ENCODE measurements around the gene ATG14. TPM values are rescaled to one million over a fixed set of nuclear protein-coding genes. Genes with fewer than 3 reads are reported as not detected.

Gene ATG14
- total RNA-seq, 2 experiments from 2014 or later: 4.6 to 4.9 TPM

DNA sequence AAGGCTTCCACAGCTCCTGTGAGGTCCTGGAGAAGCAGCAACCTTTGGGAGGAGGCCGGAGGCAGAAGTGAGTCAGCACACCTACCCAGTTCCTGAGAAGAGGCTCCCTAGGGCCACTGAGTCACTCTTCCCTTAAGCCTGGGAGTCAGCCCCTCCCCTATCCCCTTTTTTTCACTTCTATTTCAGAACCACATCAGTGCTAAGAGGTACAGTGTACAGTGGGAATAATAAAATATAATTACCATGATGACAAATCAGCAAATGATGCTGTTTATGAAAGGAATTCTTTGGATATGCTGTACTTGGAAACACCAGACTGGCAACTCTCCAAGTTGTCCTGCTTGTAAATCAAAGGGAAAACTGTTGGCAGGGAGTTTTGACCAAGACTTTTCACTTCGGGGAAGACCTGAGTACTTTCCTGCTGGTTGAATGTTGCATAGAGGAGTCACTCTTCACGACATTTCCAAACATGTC is 36.5 kb upstream of the ATG14 start:
- DNase-seq: no peak
- no peaks in the 10 kb centered on the region for H3K36me3 Mint-ChIP-seq (ENCODE audit: low read depth)
- no peaks in the 10 kb centered on the region for H3K9me3 Mint-ChIP-seq
- H3K4me3 Mint-ChIP-seq: no peak overlapping the region
- H3K27ac Mint-ChIP-seq: no peak overlapping the region
- H3K27me3 Mint-ChIP-seq (ENCODE audit: low read depth): no peaks in the 10 kb centered on the region
- CTCF ChIA-PET: interaction anchor here (0.7 to 1.1 kb wide), 3 partner anchors 16 to 336 kb away, joined by 3 to 5 read pairs (median 3); no protein-coding TSS in a partner anchor
- intact Hi-C loops (cut with micrococcal nuclease): loop anchor here (5.0 kb wide), 2 partner anchors 214 to 1024 kb away; no protein-coding TSS in a partner anchor
- H3K4me1 Mint-ChIP-seq (ENCODE audit: low read depth): peaks cover 13% of the 10 kb centered on the region

DNA sequence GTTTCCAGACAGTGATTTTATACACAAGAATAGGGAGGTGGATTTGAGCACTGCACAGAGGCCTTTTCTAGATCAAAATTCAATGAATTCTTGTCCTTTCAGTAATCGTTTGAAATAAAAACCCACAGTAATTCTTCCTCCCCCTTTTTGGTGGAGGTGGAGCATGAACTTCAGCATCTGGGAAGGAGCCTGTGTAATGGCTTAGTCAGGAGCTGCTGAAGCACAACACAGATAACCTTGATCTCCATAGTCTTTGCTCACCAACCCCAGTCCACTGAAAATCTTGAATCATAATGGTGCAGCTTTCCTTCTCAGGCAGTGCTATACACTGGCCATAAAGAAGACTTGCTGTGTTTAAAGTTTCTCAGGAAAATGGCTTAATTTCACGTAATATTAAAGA is 35.2 kb upstream of the ATG14 start:
- Mint-ChIP-seq H3K27me3 (ENCODE audit: low read depth) (no peaks in the 10 kb centered on the region), H3K27ac (no peak overlapping the region)

DNA sequence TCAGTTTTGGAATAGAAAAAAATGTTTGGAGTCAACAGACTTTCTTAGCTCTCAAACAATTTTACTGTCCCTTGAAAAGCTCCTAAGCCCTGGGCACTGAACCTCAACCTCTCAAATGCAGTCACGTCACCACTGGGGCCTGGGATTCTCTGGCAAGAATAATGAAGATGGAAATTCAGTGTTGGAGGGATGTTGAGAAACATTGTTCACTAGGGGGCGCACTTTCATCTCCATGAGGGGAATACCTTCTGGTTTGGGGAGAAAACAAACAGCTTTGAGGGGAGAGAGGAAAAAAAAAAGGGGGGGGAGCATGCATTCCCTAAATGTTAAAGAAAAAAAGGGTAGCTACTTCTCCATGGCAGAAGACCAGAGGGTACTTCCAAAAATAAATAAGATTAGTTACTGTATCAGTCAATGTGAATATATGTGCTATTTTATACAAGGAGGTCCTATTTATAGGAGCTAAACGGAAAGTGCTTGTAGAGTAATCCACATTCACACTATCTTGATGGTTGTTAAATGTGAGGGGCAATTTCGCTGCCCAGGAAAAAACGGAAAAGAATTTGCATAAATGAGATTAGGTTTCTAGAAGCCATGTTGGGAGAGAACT is 34.6 kb upstream of the ATG14 start:
- H3K4me1 Mint-ChIP-seq (ENCODE audit: low read depth): peaks cover 13% of the 10 kb centered on the region
- H3K4me3 Mint-ChIP-seq: no peak overlapping the region
- H3K9me3 Mint-ChIP-seq: no peaks in the 10 kb centered on the region
- no peak overlapping the region for H3K27ac Mint-ChIP-seq
- no peaks in the 10 kb centered on the region for H3K36me3 Mint-ChIP-seq (ENCODE audit: low read depth)
- intact Hi-C loops (cut with micrococcal nuclease): loop anchor here (1.0 to 5.0 kb wide), 3 partner anchors 216 to 1026 kb away; no protein-coding TSS in a partner anchor
- CTCF ChIA-PET: interaction anchor here (0.6 to 2.5 kb wide), 47 partner anchors 8 to 1028 kb away, joined by 3 to 16 read pairs (median 3); partner anchors contain the start of gene FBXO34
- DNase-seq: peak; percentile 76
- no peaks in the 10 kb centered on the region for H3K27me3 Mint-ChIP-seq (ENCODE audit: low read depth)

More for the DNA sequence above, 35.2 kb upstream of the ATG14 start:
- CTCF ChIA-PET: interaction anchor here (0.5 to 2.5 kb wide), 42 partner anchors 8 to 1027 kb away, joined by 3 to 16 read pairs (median 3); partner anchors contain the start of gene FBXO34
- peaks cover 13% of the 10 kb centered on the region for H3K4me1 Mint-ChIP-seq (ENCODE audit: low read depth)
- H3K36me3 Mint-ChIP-seq (ENCODE audit: low read depth): no peaks in the 10 kb centered on the region
- no peak overlapping the region for H3K4me3 Mint-ChIP-seq
- no peaks in the 10 kb centered on the region for H3K9me3 Mint-ChIP-seq
- intact Hi-C loops (cut with micrococcal nuclease): loop anchor here (1.0 to 5.0 kb wide), 3 partner anchors 215 to 1025 kb away; no protein-coding TSS in a partner anchor
- DNase-seq: no peak

- CTCF ChIA-PET: interaction anchor here (0.7 to 1.9 kb wide), 3 partner anchors 43 to 196 kb away, joined by 3 to 5 read pairs (median 3); no protein-coding TSS in a partner anchor
- Mint-ChIP-seq H3K9me3 (no peaks in the 10 kb centered on the region), H3K27me3 (ENCODE audit: low read depth) (no peaks in the 10 kb centered on the region), H3K36me3 (ENCODE audit: low read depth) (no peaks in the 10 kb centered on the region), H3K4me1 (ENCODE audit: low read depth) (peaks cover 3% of the 10 kb centered on the region), H3K4me3 (no peak overlapping the region), H3K27ac (no peak overlapping the region)
- DNase-seq: no peak
- intact Hi-C loops (cut with micrococcal nuclease): no loop called here
Observed at GRCh38 chr14:55441286-55441685, 29.7 kb upstream of the ATG14 start.

DNA sequence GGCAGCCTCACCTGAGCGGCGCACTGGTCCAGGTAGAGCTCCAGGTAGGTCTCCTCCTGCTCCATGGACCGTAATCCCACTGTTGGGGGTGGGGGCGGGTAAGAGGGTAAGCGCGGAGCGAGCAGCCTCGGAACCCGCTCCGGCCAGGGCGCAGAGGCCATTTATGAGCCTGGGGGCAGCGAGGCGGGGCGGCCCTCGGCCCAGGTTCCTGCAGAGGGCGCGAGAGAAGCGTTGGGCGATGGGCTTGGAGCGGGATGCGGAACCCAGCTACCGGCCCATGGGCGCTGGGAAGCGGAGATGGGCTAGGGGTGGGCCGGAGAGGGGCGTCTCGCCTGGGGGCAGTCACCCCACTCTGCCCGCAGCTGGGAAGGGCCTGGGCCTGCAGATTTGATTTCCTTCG is 28.8 kb upstream of the ATG14 start, which contains the start of gene TBPL2:
TSS of gene TBPL2 (minus strand) at position 232 of the 400 bp plus-strand sequence. CDS start at position 65, 167 bp downstream.
- Mint-ChIP-seq H3K4me1 (ENCODE audit: low read depth) (peaks cover 2% of the 10 kb centered on the region), H3K27ac (no peak within 1 kb of the TSS), H3K27me3 (ENCODE audit: low read depth) (no peaks in the 10 kb centered on the region), H3K9me3 (no peaks in the 10 kb centered on the region), H3K36me3 (ENCODE audit: low read depth) (no peaks in the 10 kb centered on the region), H3K4me3 (no peak within 1 kb of the TSS)
- intact Hi-C loops (cut with micrococcal nuclease): no loop called here
- CTCF ChIA-PET: interaction anchor here (0.6 kb wide), 1 partner anchor 351 kb away, joined by 3 read pairs; no protein-coding TSS in a partner anchor
- DNase-seq: no peak

- no peaks in the 10 kb centered on the region for H3K27me3 Mint-ChIP-seq (ENCODE audit: low read depth)
- CTCF ChIA-PET: interaction anchor here (0.7 to 2.3 kb wide), 8 partner anchors 9 to 335 kb away, joined by 3 to 12 read pairs (median 4); no protein-coding TSS in a partner anchor
- H3K9me3 Mint-ChIP-seq: no peaks in the 10 kb centered on the region
- H3K4me3 Mint-ChIP-seq: no peak overlapping the region
- no peaks in the 10 kb centered on the region for H3K36me3 Mint-ChIP-seq (ENCODE audit: low read depth)
- DNase-seq: peak; percentile 32
- intact Hi-C loops (cut with micrococcal nuclease): loop anchor here (2.0 kb wide), 1 partner anchor 903 kb away; no protein-coding TSS in a partner anchor
- H3K27ac Mint-ChIP-seq: no peak overlapping the region
- peaks cover 21% of the 10 kb centered on the region for H3K4me1 Mint-ChIP-seq (ENCODE audit: low read depth)
Observed at GRCh38 chr14:55438066-55438683, 26.5 kb upstream of the ATG14 start.

GRCh38 chr14:55436931-55437330 is 25.3 kb upstream of the ATG14 start:
- intact Hi-C loops (cut with micrococcal nuclease): no loop called here
- no peak overlapping the region for H3K27ac Mint-ChIP-seq
- no peak overlapping the region for H3K4me3 Mint-ChIP-seq
- no peaks in the 10 kb centered on the region for H3K9me3 Mint-ChIP-seq
- H3K36me3 Mint-ChIP-seq (ENCODE audit: low read depth): no peaks in the 10 kb centered on the region
- DNase-seq: no peak
- CTCF ChIA-PET: interaction anchor here (1.2 to 2.3 kb wide), 3 partner anchors 20 to 224 kb away, joined by 3 to 12 read pairs (median 4); no protein-coding TSS in a partner anchor
- H3K4me1 Mint-ChIP-seq (ENCODE audit: low read depth): peaks cover 26% of the 10 kb centered on the region
- H3K27me3 Mint-ChIP-seq (ENCODE audit: low read depth): no peaks in the 10 kb centered on the region

DNA sequence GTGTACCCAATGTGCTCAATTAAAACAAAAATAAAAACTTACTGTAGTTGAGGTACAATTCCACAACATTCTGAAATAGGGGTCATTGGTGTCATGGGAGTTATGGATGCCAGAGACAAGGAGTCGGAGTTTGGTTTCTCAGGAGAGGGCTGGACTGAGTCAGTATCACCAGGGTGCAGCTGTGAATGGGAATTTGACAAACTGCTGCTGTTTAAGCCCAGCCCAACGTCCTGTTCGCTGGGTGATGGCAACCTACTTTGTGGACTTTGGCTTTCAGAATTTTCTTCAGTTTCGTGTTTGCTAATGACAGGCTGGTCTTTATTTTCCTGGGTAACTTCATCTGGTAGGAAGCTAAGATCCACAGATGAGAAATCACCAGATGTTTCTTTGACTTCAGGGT is 24.9 kb upstream of the ATG14 start:
- DNase-seq: no peak
- intact Hi-C loops (cut with micrococcal nuclease): no loop called here
- Mint-ChIP-seq H3K9me3 (no peaks in the 10 kb centered on the region), H3K36me3 (ENCODE audit: low read depth) (no peaks in the 10 kb centered on the region), H3K4me1 (ENCODE audit: low read depth) (peaks cover 26% of the 10 kb centered on the region), H3K27me3 (ENCODE audit: low read depth) (no peaks in the 10 kb centered on the region), H3K27ac (no peak overlapping the region), H3K4me3 (no peak overlapping the region)
- CTCF ChIA-PET: interaction anchor here (0.6 to 2.9 kb wide), 3 partner anchors 8 to 176 kb away, joined by 3 to 13 read pairs (median 4); no protein-coding TSS in a partner anchor

GRCh38 chr14:55434805-55435174 is 23.2 kb upstream of the ATG14 start:
- no peaks in the 10 kb centered on the region for H3K27me3 Mint-ChIP-seq (ENCODE audit: low read depth)
- intact Hi-C loops (cut with micrococcal nuclease): loop anchor here (1.0 kb wide), 2 partner anchors 163 to 221 kb away; partner anchors contain the start of gene FBXO34
- H3K9me3 Mint-ChIP-seq: no peaks in the 10 kb centered on the region
- CTCF ChIA-PET: interaction anchor here (0.7 to 2.9 kb wide), 6 partner anchors 9 to 683 kb away, joined by 3 to 16 read pairs (median 8); partner anchors contain the start of gene PELI2
- peak overlapping the region; percentile 18 for H3K27ac Mint-ChIP-seq
- no peaks in the 10 kb centered on the region for H3K36me3 Mint-ChIP-seq (ENCODE audit: low read depth)
- peaks cover 31% of the 10 kb centered on the region for H3K4me1 Mint-ChIP-seq (ENCODE audit: low read depth)
- no peak for DNase-seq
- H3K4me3 Mint-ChIP-seq: no peak overlapping the region

DNA sequence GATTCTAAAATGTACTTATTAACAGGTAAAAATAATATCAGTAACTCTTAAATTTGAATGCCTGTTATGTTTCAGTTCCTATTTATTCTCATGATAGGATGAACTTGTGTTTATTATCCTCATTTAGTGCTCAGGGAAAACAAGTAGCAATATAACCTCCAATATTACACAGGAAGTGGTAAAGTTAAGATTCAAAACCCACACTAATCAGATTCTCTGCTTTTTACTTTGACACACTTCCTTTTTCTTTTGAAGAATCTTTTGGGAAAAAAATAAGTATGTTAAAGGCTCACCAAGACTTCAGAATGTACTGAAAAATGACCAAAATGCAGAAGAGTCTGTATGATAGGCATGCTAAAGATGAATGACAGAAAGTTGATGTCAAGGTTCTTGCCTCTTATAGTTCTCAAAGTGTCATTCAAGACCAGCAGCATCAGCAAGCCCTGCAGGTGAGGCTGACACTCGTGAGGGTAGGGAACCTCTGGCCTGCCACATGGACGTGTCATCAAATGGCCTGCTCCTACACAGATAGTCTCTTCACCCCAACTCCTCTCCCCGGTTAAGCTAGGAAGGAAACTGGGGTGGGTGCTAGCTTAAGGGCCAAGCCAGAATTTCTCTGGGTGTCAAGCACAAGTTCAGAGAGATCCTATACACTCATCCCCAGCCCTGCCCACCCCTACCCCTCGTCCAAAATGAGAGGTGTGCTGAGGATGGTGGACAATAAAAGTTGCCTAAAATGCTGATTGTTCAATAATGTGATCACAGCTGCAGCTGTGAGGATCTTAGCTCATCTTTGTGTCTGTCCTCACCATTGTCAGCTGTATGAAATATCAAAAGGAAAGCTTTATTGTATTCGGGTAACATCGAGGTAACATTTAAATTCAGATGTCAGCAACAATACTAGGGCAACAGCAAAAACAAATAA is 22.5 kb upstream of the ATG14 start:
- no peaks in the 10 kb centered on the region for H3K27me3 Mint-ChIP-seq (ENCODE audit: low read depth)
- DNase-seq: peak; percentile 19
- CTCF ChIA-PET: interaction anchor here (0.6 to 3.0 kb wide), 11 partner anchors 9 to 684 kb away, joined by 3 to 16 read pairs (median 7); partner anchors contain the start of gene PELI2
- H3K4me1 Mint-ChIP-seq (ENCODE audit: low read depth): peaks cover 32% of the 10 kb centered on the region
- no peaks in the 10 kb centered on the region for H3K9me3 Mint-ChIP-seq
- intact Hi-C loops (cut with micrococcal nuclease): loop anchor here (1.0 kb wide), 2 partner anchors 163 to 221 kb away; partner anchors contain the start of gene FBXO34
- peak overlapping the region; percentile 18 for H3K27ac Mint-ChIP-seq
- no peaks in the 10 kb centered on the region for H3K36me3 Mint-ChIP-seq (ENCODE audit: low read depth)
- no peak overlapping the region for H3K4me3 Mint-ChIP-seq

- DNase-seq: no peak
- Mint-ChIP-seq H3K27me3 (ENCODE audit: low read depth) (no peaks in the 10 kb centered on the region), H3K36me3 (ENCODE audit: low read depth) (no peaks in the 10 kb centered on the region), H3K4me1 (ENCODE audit: low read depth) (peaks cover 32% of the 10 kb centered on the region), H3K4me3 (no peak overlapping the region), H3K9me3 (no peaks in the 10 kb centered on the region), H3K27ac (no peak overlapping the region)
- CTCF ChIA-PET: interaction anchor here (0.9 to 3.0 kb wide), 7 partner anchors 9 to 168 kb away, joined by 3 to 12 read pairs (median 4); no protein-coding TSS in a partner anchor
- intact Hi-C loops (cut with micrococcal nuclease): no loop called here
Observed at GRCh38 chr14:55432628-55433027, 21.0 kb upstream of the ATG14 start.

All from activated naive CD4-positive, alpha-beta T cell treated with anti-CD3 and anti-CD28 coated beads for 36 hours (primary cell).